Lung microvascular endothelial cell (primary cell): Measurements from ENCODE around the gene PRLR. TPM values are rescaled to one million over a fixed set of nuclear protein-coding genes. Genes with fewer than 3 reads are reported as not detected.

ENCODE experiments used
- DNase-seq, 2 donors: peaks; one replicate each; pipeline versions ENCODE4 v3.0.0 to v3.0.0-alpha.2; 2010; ENCODE audit warnings: low read depth in 2 of 2
- total RNA-seq: library from RNA; depleted of rRNA; stranded (reverse); fragments of >200 nt; gene quantifications from 2 replicates; pipeline ENCODE4 v1.2.1, GENCODE V29; 2014

PRLR gene
- total RNA-seq, 1 donor from 2014 or later = not detected

- no peak for DNase-seq
These were observed 3.3 kb upstream of the PRLR start for GRCh38 chr5:35233601-35234000.

GRCh38 chr5:35233121-35233520, 2.8 kb upstream of the PRLR start:
- no peak for DNase-seq

GRCh38 chr5:35232124-35232523, 1.8 kb upstream of the PRLR start:
- DNase-seq = no peak

DNA sequence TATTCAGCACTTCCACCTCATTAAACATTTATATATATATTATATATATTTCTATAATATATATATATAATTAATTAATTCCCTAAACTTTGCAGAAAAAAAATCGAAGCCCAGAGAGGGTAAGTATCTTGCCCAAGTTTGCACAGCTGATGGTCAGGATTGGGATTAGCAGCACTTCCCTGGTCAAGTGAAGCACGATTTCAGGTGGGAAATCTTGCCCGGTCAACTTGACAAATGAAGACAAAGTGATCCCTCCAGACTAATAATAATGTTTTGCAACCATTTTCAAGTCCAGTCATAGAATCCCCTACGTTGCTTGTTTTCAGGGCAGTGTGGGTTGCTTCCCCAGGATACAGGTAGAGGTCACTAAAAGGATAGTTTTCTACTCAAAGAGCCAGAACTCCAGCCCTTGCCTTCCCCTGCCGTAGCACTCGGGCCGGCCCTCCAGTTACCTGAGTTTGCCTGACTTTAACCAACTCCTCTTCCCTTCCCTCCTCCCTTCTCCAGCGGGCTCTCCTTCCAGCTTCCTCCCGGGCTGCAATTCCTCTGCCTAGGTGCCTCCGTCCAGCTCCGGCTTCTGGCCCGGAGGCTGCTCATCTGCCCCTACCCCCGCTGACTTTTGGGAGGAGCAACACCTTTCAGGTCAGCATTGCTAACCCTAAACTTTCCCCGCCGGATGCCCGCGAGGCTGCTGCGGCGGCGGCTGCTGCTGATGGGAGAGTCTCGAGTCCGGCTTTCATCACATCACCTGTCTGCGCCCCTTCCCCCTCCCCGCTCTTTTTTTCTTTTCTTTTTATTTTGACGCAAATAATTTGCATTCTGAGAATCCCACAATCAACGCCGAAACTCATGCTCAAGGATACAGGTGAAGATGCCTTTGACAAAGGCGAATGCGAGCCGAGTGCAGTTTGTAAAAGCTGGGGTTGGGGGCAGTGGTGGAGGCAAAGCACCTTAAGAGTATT, 930 bp downstream of the PRLR start:
- no peak for DNase-seq

- DNase-seq = no peak
These were observed 2.0 kb downstream of the PRLR start for GRCh38 chr5:35228310-35228709.

- DNase-seq = no peak
These were observed 2.6 kb downstream of the PRLR start for GRCh38 chr5:35227720-35228119.

DNA sequence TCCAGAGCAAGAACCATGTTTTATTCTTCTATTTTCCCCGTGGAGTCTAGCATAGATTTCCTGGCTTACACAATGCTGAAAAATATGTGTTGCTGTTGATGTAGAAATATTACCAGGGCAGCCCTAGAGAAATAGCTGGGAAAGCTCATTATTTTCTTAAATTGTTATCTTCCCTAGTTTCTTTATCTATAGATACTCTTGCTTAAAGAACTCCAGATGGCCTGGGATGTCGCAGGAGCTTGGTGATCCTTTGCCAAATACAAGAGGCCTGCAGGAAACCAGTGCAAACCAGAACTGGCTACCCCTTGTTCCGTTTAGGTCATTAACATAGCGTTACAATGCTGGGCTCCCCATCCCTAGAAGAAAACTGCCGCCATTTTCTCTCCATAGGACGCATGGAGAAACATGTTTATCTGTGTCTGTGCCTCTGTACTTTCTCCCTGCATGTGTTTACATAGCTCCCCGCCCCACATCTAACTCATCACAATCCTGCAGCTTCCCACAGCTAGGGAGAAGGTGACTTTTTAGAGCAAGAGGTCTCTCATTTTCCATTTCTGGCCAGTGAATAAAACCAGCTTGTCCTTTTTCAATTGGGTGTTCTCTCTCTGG, 6.4 kb downstream of the PRLR start:
- DNase-seq = no peak

GRCh38 chr5:35220967-35221366, 9.3 kb downstream of the PRLR start:
- DNase-seq = no peak

DNA sequence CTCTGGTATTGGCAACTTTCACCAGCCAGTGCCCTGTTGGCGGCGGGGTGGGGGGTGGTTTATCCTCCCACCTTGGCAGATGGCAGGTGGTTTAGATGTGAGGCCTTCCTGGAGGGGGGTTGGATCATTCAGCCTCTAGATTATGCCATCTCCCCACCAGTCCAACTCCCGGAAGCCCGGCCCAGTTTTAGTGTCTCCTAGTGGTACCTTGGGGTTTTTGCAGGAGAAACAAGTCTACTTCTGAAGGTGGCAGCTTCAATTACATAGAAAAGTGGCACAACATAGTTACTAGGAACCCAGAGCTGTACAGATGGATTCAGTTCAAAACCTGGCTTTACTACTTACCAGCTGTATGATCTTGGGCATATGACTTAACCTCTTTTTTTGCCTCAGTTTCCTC, 11.3 kb downstream of the PRLR start:
- no peak for DNase-seq

DNA sequence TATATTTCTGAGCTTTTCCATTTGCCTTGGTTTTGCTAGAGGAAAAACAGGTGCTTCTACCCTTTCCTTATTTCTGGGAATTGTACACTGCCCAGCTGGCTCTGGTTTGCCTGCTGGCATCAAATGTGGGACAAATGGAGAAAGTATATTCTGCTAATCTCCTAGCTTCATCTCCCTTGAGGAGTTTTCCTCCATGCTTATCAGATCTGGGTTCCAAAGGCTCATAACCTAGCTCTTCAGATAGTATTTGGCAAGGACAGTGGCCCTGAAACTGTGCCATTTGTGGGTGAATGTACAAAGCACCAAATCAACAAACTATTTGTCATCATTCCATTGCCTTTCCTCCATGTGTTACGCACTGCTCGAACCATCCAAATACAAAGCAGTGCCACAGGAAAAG, 16.2 kb downstream of the PRLR start:
- DNase-seq = no peak

DNA sequence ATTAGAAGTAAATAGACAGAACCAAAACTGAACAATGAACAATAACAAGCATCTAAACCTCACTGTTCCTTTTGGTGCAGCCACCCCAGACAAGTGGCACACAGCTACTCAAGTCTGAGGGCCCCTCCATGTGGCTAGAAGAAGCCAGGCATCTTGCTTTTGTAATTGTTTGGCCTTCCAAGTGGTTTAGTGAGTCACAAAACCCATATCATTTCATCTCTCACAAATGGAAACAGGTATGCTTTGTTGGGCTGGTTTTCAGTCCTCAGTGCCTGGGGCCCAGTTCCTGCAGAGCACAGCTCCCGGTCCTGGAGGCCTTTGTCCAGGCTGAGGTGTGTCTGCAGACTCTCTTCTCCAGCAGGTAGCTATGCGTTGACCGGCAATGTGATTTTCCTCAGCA, 16.7 kb downstream of the PRLR start:
- no peak for DNase-seq

DNA sequence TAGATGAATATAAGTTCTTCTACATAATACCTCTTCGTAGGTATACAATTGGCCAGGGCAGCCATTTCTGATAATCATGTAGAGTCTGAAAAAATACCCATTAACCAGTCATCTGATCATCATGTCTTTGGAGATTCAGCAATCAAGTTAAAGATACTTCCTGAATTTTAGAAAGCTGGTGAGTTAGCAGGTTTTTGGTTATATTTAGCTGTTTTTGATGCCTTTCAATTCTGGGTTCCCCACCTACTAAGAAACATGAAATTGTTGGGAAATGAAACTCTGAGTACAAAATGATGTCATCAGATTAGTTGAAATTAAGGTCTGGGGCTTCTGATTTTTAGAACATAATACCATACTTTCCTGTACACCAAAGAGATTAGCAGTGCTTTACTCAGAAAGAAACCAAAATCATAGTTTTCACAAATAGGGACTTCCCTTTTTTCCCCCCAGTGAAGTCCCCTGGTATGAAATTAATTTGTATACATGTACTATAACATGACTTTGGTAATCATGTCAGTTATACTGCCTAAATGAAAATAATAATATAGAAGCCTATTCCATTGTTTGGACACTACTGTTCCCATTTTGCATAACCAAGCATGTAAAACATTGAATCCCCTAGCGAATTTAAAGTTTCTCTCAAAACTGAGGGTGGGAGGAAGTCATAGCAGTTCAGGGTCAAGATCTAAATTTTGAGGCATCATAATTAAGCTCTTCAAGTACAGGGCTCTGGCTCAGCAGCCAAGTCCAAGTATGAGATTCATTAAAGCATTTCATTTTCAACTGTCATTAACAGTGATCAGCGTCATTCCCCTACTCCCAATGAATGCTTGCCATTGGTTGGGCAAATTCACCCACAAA, 17.9 kb downstream of the PRLR start:
- DNase-seq = no peak

GRCh38 chr5:35209862-35210261, 20.4 kb downstream of the PRLR start:
- no peak for DNase-seq

DNA sequence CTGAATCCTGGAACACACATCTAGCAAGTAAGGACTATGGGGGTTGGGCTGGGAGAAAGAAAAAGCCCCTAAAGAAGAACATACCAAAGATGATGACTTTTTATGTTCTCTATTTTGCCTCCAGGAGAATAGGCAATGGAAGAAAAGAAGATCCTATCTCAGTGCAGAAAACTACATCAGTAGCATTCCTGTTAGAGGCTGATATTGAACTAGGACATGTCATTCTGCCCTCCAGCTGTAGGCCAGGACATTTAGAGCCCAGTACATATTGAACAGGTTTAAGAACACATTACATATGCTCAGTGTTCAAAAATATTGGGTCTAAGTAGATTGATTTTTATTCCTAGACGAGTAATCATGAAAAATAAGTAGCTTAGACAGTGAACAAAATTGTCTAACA, 24.7 kb downstream of the PRLR start:
- no peak for DNase-seq

DNA sequence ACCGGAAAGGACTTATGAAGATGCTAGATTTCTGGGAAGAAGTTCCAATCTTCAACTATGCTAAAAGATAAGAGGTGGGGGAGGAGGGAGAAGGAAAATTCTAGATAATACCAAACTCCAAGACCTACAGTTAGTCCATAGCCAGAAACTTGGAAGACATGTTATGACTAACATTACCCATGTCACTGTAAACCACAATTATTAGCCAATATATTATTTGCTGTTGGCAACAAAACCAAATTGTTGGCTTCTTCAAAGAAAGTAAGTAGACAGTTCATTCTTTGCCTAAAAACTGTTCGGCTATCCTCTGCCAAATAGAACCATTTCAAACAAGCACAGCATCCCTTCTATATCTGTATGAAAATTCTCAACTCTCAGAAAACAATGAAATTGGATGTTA, 25.1 kb downstream of the PRLR start:
- no peak for DNase-seq

GRCh38 chr5:35203403-35203802, 26.9 kb downstream of the PRLR start:
- no peak for DNase-seq

DNA sequence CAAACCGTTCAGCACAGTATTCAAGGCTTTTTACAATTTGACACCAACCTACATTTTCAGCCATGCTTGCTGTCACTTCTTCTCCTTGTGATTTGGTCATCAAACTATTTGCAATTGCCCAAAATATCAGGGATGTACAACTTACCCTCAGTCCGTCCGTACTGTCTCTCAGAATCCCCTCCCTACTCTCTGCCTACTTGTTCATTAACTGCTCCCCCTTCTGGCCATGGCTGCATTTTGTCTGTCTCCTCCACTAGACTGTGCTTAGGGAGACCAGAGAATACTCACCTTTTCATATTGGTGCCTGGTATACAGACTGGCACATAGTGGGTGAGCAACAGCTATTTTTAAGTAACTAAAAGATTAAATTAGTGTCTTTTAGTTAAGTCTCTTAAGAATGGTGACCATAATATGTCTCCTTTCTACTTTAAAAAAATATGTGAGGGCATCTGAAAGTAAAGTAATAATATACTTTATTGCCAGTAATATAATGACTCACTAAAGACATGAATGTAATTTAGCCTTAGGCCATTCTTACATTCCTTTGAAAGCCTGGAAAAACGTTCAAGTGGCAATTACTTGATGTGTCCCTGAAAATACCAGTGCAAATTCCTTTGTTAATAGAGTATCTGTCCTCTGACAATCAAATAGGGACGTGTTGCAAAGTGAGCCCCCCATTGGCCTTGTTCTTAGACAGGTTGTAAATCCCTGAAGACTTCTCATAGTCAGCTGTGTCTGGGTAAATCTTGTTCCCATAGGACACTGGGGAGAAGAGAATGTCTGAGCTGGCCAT, 27.8 kb downstream of the PRLR start:
- DNase-seq = peak; percentile 51 to 74

DNA sequence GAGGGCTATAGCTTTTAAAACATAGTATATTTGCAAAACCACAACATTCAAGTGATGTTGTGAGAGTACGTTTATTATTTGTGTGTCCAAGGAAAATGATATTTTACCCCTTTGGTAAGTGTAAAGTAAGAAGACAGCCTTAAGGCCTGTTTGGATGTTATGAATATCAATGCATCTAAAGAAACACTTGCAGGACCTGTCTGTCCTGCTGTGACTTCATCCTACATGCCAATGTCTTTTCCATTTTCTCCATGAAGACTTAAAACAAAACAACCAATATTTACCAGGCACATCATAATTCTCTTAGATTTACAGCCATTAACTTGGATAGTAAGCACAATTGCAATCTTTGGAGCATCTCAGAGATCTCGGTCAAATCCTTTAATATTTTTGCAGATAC, 29.0 kb downstream of the PRLR start:
- DNase-seq = no peak

- DNase-seq = no peak
These were observed 30.4 kb downstream of the PRLR start for GRCh38 chr5:35199886-35200285.

- DNase-seq = peak in 1 of 2 donors; percentile 10
These were observed 31.6 kb downstream of the PRLR start for GRCh38 chr5:35198686-35199085.

DNA sequence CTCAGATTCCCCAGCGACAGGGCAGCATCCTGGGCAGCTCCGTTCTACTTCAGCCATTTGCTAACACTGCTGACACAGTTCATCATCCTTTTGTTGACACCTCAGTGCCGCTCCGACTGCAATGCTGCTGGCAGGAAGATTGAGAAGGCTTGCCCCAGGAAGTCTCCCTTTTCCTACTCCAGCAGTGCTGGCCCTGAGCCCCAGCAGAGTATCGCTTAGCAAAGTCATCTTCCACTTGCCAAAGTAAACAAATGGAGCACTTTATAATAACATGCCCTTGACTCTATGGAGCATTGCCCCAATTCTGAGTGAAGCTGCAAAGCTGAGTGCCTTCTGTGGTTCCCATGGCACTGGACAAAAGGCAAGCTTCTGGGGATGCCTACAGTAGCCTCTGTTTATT, 32.2 kb downstream of the PRLR start:
- peak; percentile 54 to 65 for DNase-seq
